Activated CD4-positive, alpha-beta memory T cell treated with anti-CD3 and anti-CD28 coated beads for 36 hours (primary cell): ENCODE results near the gene STAT5A. TPM values are rescaled to one million over a fixed set of nuclear protein-coding genes. Genes with fewer than 3 reads are reported as not detected.
"Not testable (repeated sequence)": the region's sequence is repeated elsewhere in the genome, so short reads cannot be mapped to it uniquely, and the experiment has no call there.

Experiments
- CTCF ChIA-PET: fragments of 350-600 bp; sonication (Branson Sonifier 250); formaldehyde crosslinking; loops from one replicate; lab custom pipeline; 2021; ENCODE audit warnings: antibody characterized with exemption, inconsistent platforms; lab: Charles Lee
- POLR2A ChIA-PET: fragments of 350-600 bp; sonication (Branson Sonifier 250); formaldehyde crosslinking; loops from one replicate; lab custom pipeline; 2021; ENCODE audit warnings: antibody characterized with exemption; lab: Charles Lee
- DNase-seq: peaks from one replicate; pipeline ENCODE4 v3.0.0-alpha.2; 2020
- H3K27ac Mint-ChIP-seq: one replicate; pipeline ENCODE4 v1.8.0; 2021; ENCODE audit warnings: mixed read lengths
- H3K27me3 Mint-ChIP-seq: one replicate; pipeline ENCODE4 v1.8.0; 2021; ENCODE audit warnings: mixed read lengths
- H3K36me3 Mint-ChIP-seq: one replicate; pipeline ENCODE4 v1.8.0; 2021; ENCODE audit warnings: mixed read lengths
- H3K4me1 Mint-ChIP-seq: one replicate; pipeline ENCODE4 v1.8.0; 2021; ENCODE audit warnings: low read depth, mixed read lengths
- H3K4me3 Mint-ChIP-seq: one replicate; pipeline ENCODE4 v1.8.0; 2021; ENCODE audit warnings: mild to moderate bottlenecking, mixed read lengths
- H3K9me3 Mint-ChIP-seq: one replicate; pipeline ENCODE4 v1.8.0; 2021; ENCODE audit warnings: mixed read lengths
- intact Hi-C: fragments of 100-400 bp; cut with micrococcal nuclease; formaldehyde crosslinking; loops from one replicate; pipeline ENCODE4 v1.15.1; 2023
- total RNA-seq, 2 experiments: library from RNA; stranded (reverse); gene quantifications; one replicate each; pipeline ENCODE4 v1.2.3, GENCODE V29; 2021

STAT5A gene
- total RNA-seq, 2 experiments from 2014 or later: 211 to 215 TPM

- Mint-ChIP-seq H3K27me3 (no peaks in the 10 kb centered on the region), H3K4me1 (peaks cover 71% of the 10 kb centered on the region), H3K27ac (peak overlapping the region; percentile 55), H3K36me3 (peaks cover 68% of the 10 kb centered on the region), H3K4me3 (peak overlapping the region; percentile 34), H3K9me3 (no peaks in the 10 kb centered on the region)
- ChIA-PET CTCF (interaction anchor here (0.8 to 12.4 kb wide), 12 partner anchors 8 to 213 kb away, joined by 3 to 234 read pairs (median 6); partner anchors contain the start of gene STAT3), POLR2A (interaction anchor here (0.6 to 3.7 kb wide), 6 partner anchors 10 to 120 kb away, joined by 3 to 14 read pairs (median 4); partner anchors contain the start of gene GHDC)
- DNase-seq: peak; percentile 44
- intact Hi-C loops: loop anchor here (2.0 to 5.0 kb wide), 3 partner anchors 27 to 203 kb away; no protein-coding TSS in a partner anchor
Measured at GRCh38 chr17:42313773-42314566, 25.7 kb downstream of the STAT5A start.

- H3K4me1 Mint-ChIP-seq: peaks cover 65% of the 10 kb centered on the region
- H3K4me3 Mint-ChIP-seq: no peak overlapping the region
- H3K36me3 Mint-ChIP-seq: peaks cover 62% of the 10 kb centered on the region
- no peaks in the 10 kb centered on the region for H3K27me3 Mint-ChIP-seq
- peak overlapping the region; percentile 74 for H3K27ac Mint-ChIP-seq
- POLR2A ChIA-PET: interaction anchor here (1.5 kb wide), 1 partner anchor 78 kb away, joined by 4 read pairs; no protein-coding TSS in a partner anchor
- intact Hi-C loops: no loop called here
- peak; percentile 25 for DNase-seq
- H3K9me3 Mint-ChIP-seq: no peaks in the 10 kb centered on the region
- CTCF ChIA-PET: interaction anchor here (0.8 to 12.4 kb wide), 6 partner anchors 7 to 212 kb away, joined by 3 to 234 read pairs (median 4); no protein-coding TSS in a partner anchor
Measured at GRCh38 chr17:42315402-42316156, 27.3 kb downstream of the STAT5A start.

GRCh38 chr17:42316755-42317154 is 28.5 kb downstream of the STAT5A start:
- intact Hi-C loops: no loop called here
- ChIA-PET POLR2A (no interaction called here), CTCF (interaction anchor here (2.1 to 12.4 kb wide), 2 partner anchors 88 to 94 kb away, joined by 6 to 234 read pairs; no protein-coding TSS in a partner anchor)
- H3K27ac Mint-ChIP-seq: no peak overlapping the region
- no peaks in the 10 kb centered on the region for H3K9me3 Mint-ChIP-seq
- peaks cover 59% of the 10 kb centered on the region for H3K36me3 Mint-ChIP-seq
- peaks cover 60% of the 10 kb centered on the region for H3K4me1 Mint-ChIP-seq
- H3K27me3 Mint-ChIP-seq: no peaks in the 10 kb centered on the region
- no peak overlapping the region for H3K4me3 Mint-ChIP-seq
- no peak for DNase-seq

GRCh38 chr17:42317266-42317845 is 29.1 kb downstream of the STAT5A start:
- Mint-ChIP-seq H3K4me1 (peaks cover 59% of the 10 kb centered on the region), H3K4me3 (no peak overlapping the region), H3K27ac (no peak overlapping the region), H3K9me3 (no peaks in the 10 kb centered on the region), H3K36me3 (peaks cover 61% of the 10 kb centered on the region), H3K27me3 (no peaks in the 10 kb centered on the region)
- ChIA-PET POLR2A (no interaction called here), CTCF (interaction anchor here (0.7 to 12.4 kb wide), 2 partner anchors 44 to 88 kb away, joined by 3 to 234 read pairs; no protein-coding TSS in a partner anchor)
- no peak for DNase-seq
- intact Hi-C loops: no loop called here

GRCh38 chr17:42317967-42318366 is 29.7 kb downstream of the STAT5A start:
- Mint-ChIP-seq H3K36me3 (peaks cover 64% of the 10 kb centered on the region), H3K4me1 (peaks cover 60% of the 10 kb centered on the region)
- intact Hi-C loops, H3K4me3 Mint-ChIP-seq, H3K9me3 Mint-ChIP-seq, H3K27me3 Mint-ChIP-seq, DNase-seq, H3K27ac Mint-ChIP-seq: not testable (repeated sequence)
- CTCF ChIA-PET: interaction anchor here (12.4 kb wide), 1 partner anchor 87 kb away, joined by 234 read pairs; no protein-coding TSS in a partner anchor
- POLR2A ChIA-PET: interaction anchor here (1.3 kb wide), 1 partner anchor 89 kb away, joined by 4 read pairs; no protein-coding TSS in a partner anchor

- POLR2A ChIA-PET: interaction anchor here (1.9 kb wide), 1 partner anchor 10 kb away, joined by 5 read pairs; no protein-coding TSS in a partner anchor
- H3K27me3 Mint-ChIP-seq: no peaks in the 10 kb centered on the region
- CTCF ChIA-PET: interaction anchor here (0.6 to 7.2 kb wide), 17 partner anchors 9 to 215 kb away, joined by 3 to 281 read pairs (median 5); partner anchors contain the start of genes NAGLU and STAT3
- no peak for DNase-seq
- peaks cover 61% of the 10 kb centered on the region for H3K36me3 Mint-ChIP-seq
- no peak overlapping the region for H3K4me3 Mint-ChIP-seq
- H3K27ac Mint-ChIP-seq: no peak overlapping the region
- H3K4me1 Mint-ChIP-seq: peaks cover 39% of the 10 kb centered on the region
- H3K9me3 Mint-ChIP-seq: no peaks in the 10 kb centered on the region
- intact Hi-C loops: loop anchor here (5.0 kb wide), 2 partner anchors 66 to 201 kb away; partner anchors contain the start of gene STAT3
Measured at GRCh38 chr17:42321555-42321954, 33.3 kb downstream of the STAT5A start.

- Mint-ChIP-seq H3K27me3 (no peaks in the 10 kb centered on the region), H3K27ac (peak overlapping the region; percentile 67), H3K9me3 (no peaks in the 10 kb centered on the region), H3K36me3 (peaks cover 59% of the 10 kb centered on the region), H3K4me3 (no peak overlapping the region), H3K4me1 (peaks cover 37% of the 10 kb centered on the region)
- DNase-seq: peak; percentile 96
- intact Hi-C loops: loop anchor here (1.0 to 5.0 kb wide), 5 partner anchors 65 to 200 kb away; partner anchors contain the start of gene STAT3
- POLR2A ChIA-PET: interaction anchor here (1.0 to 1.9 kb wide), 2 partner anchors 11 to 80 kb away, joined by 4 to 5 read pairs; no protein-coding TSS in a partner anchor
- CTCF ChIA-PET: interaction anchor here (0.6 to 7.2 kb wide), 33 partner anchors 8 to 197 kb away, joined by 3 to 281 read pairs (median 5); partner anchors contain the start of genes CAVIN1 and STAT3
Measured at GRCh38 chr17:42322382-42323267, 34.3 kb downstream of the STAT5A start.

- ChIA-PET CTCF (interaction anchor here (0.8 to 7.2 kb wide), 17 partner anchors 8 to 101 kb away, joined by 3 to 281 read pairs (median 6); partner anchors contain the start of genes CAVIN1 and STAT3), POLR2A (interaction anchor here (0.9 to 1.0 kb wide), 2 partner anchors 65 to 80 kb away, joined by 3 to 4 read pairs; partner anchors contain the start of gene STAT3)
- H3K27ac Mint-ChIP-seq: peak overlapping the region; percentile 67
- H3K4me1 Mint-ChIP-seq: peaks cover 37% of the 10 kb centered on the region
- no peak overlapping the region for H3K4me3 Mint-ChIP-seq
- DNase-seq: no peak
- intact Hi-C loops: loop anchor here (1.0 to 5.0 kb wide), 4 partner anchors 64 to 199 kb away; partner anchors contain the start of gene STAT3
- H3K9me3 Mint-ChIP-seq: no peaks in the 10 kb centered on the region
- H3K27me3 Mint-ChIP-seq: no peaks in the 10 kb centered on the region
- peaks cover 60% of the 10 kb centered on the region for H3K36me3 Mint-ChIP-seq
Measured at GRCh38 chr17:42323268-42323773, 35.0 kb downstream of the STAT5A start.

- no peak for DNase-seq
- no peaks in the 10 kb centered on the region for H3K9me3 Mint-ChIP-seq
- peaks cover 64% of the 10 kb centered on the region for H3K36me3 Mint-ChIP-seq
- CTCF ChIA-PET: interaction anchor here (1.1 to 7.2 kb wide), 3 partner anchors 12 to 98 kb away, joined by 3 to 281 read pairs (median 4); no protein-coding TSS in a partner anchor
- intact Hi-C loops: no loop called here
- POLR2A ChIA-PET: interaction anchor here (0.5 to 1.4 kb wide), 4 partner anchors 13 to 133 kb away, joined by 3 to 4 read pairs (median 4); no protein-coding TSS in a partner anchor
- no peak overlapping the region for H3K4me3 Mint-ChIP-seq
- H3K4me1 Mint-ChIP-seq: peaks cover 30% of the 10 kb centered on the region
- H3K27ac Mint-ChIP-seq: no peak overlapping the region
- H3K27me3 Mint-ChIP-seq: no peaks in the 10 kb centered on the region
Measured at GRCh38 chr17:42325026-42325425, 36.7 kb downstream of the STAT5A start.
